ENCODE data around the gene ABI3BP. TPM values are rescaled to one million over a fixed set of nuclear protein-coding genes. Genes with fewer than 3 reads are reported as not detected.

ABI3BP gene
- total RNA-seq, 1 donor from 2014 or later = 91.1 TPM

GRCh38 chr3:100831629-100832028 is 161.6 kb downstream of the ABI3BP start:
- no peak overlapping the region for H3K4me3 ChIP-seq
- no peaks in the 10 kb centered on the region for H3K4me1 ChIP-seq
- no peak overlapping the region for H3K27ac ChIP-seq
- H3K36me3 ChIP-seq = no peaks in the 10 kb centered on the region
- DNase-seq (ENCODE audit: extremely low spot score in 2 of 2) = no peak
- intact Hi-C loops (cut with DNase I) = no loop called here
- no peak for TF ChIP-seq POLR2A (IDR thresholded peaks at IDR 0.05)
- no peak for TF ChIP-seq CTCF (IDR thresholded peaks at IDR 0.05)
- TF ChIP-seq POLR2AphosphoS5 (IDR thresholded peaks at IDR 0.05; ENCODE audit: insufficient read depth in 1 of 2, low read depth in 1 of 2) = no peak
- H3K27me3 ChIP-seq = no peaks in the 10 kb centered on the region
- H3K9me3 ChIP-seq = no peaks in the 10 kb centered on the region

- Histone ChIP-seq H3K4me1 (no peaks in the 10 kb centered on the region), H3K4me3 (no peak overlapping the region), H3K36me3 (no peaks in the 10 kb centered on the region), H3K27me3 (no peaks in the 10 kb centered on the region), H3K27ac (no peak overlapping the region), H3K9me3 (no peaks in the 10 kb centered on the region)
- intact Hi-C loops (cut with DNase I) = no loop called here
- DNase-seq (ENCODE audit: extremely low spot score in 2 of 2) = no peak
- TF ChIP-seq CTCF (IDR thresholded peaks at IDR 0.05) (no peak), POLR2A (IDR thresholded peaks at IDR 0.05) (no peak), POLR2AphosphoS5 (IDR thresholded peaks at IDR 0.05; ENCODE audit: insufficient read depth in 1 of 2, low read depth in 1 of 2) (no peak)
These were observed 162.3 kb downstream of the ABI3BP start for GRCh38 chr3:100830931-100831330.

- Histone ChIP-seq H3K36me3 (no peaks in the 10 kb centered on the region), H3K27ac (no peak overlapping the region), H3K4me3 (no peak overlapping the region), H3K4me1 (no peaks in the 10 kb centered on the region), H3K9me3 (no peaks in the 10 kb centered on the region), H3K27me3 (no peaks in the 10 kb centered on the region)
- no peak for DNase-seq (ENCODE audit: extremely low spot score in 2 of 2)
- intact Hi-C loops (cut with DNase I) = no loop called here
- TF ChIP-seq POLR2A (IDR thresholded peaks at IDR 0.05) (no peak), POLR2AphosphoS5 (IDR thresholded peaks at IDR 0.05; ENCODE audit: insufficient read depth in 1 of 2, low read depth in 1 of 2) (no peak), CTCF (IDR thresholded peaks at IDR 0.05) (no peak)
These were observed 167.6 kb downstream of the ABI3BP start for GRCh38 chr3:100825574-100825973.

- intact Hi-C loops (cut with DNase I) = no loop called here
- no peak for TF ChIP-seq POLR2AphosphoS5 (IDR thresholded peaks at IDR 0.05; ENCODE audit: insufficient read depth in 1 of 2, low read depth in 1 of 2)
- TF ChIP-seq CTCF (IDR thresholded peaks at IDR 0.05) = no peak
- TF ChIP-seq POLR2A (IDR thresholded peaks at IDR 0.05) = no peak
- no peaks in the 10 kb centered on the region for H3K9me3 ChIP-seq
- no peak overlapping the region for H3K4me3 ChIP-seq
- no peaks in the 10 kb centered on the region for H3K36me3 ChIP-seq
- no peak overlapping the region for H3K27ac ChIP-seq
- no peaks in the 10 kb centered on the region for H3K4me1 ChIP-seq
- DNase-seq (ENCODE audit: extremely low spot score in 2 of 2) = no peak
- no peaks in the 10 kb centered on the region for H3K27me3 ChIP-seq
These were observed 177.6 kb downstream of the ABI3BP start for GRCh38 chr3:100815583-100815982.

- intact Hi-C loops (cut with DNase I) = no loop called here
- DNase-seq (ENCODE audit: extremely low spot score in 2 of 2) = no peak
- Histone ChIP-seq H3K4me3 (no peak overlapping the region), H3K27me3 (no peaks in the 10 kb centered on the region), H3K9me3 (no peaks in the 10 kb centered on the region), H3K27ac (no peak overlapping the region), H3K4me1 (no peaks in the 10 kb centered on the region), H3K36me3 (no peaks in the 10 kb centered on the region)
- no peak for TF ChIP-seq CTCF (IDR thresholded peaks at IDR 0.05)
- no peak for TF ChIP-seq POLR2A (IDR thresholded peaks at IDR 0.05)
- TF ChIP-seq POLR2AphosphoS5 (IDR thresholded peaks at IDR 0.05; ENCODE audit: insufficient read depth in 1 of 2, low read depth in 1 of 2) = no peak
These were observed 179.4 kb downstream of the ABI3BP start for GRCh38 chr3:100813828-100814227.

Data from vagina (tissue), 2 donors.